Frontal cortex (tissue), 4 donors: Measurements from ENCODE around the gene KCNQ1. TPM values are rescaled to one million over a fixed set of nuclear protein-coding genes. Genes with fewer than 3 reads are reported as not detected.

Experiments
- DNase-seq, 2 donors: peaks; one replicate each; pipeline ENCODE4 v3.0.0; 2012; ENCODE audit warnings: low spot score in 2 of 2
- FAIRE-seq: peaks from 2 replicates; lab custom pipeline; 2012; peaks lifted over from hg19 to GRCh38; lab: Jason Lieb, UNC
- total RNA-seq: library from RNA; depleted of rRNA; stranded (reverse); fragments of >200 nt; gene quantifications from one replicate; pipeline ENCODE4 v1.2.3, GENCODE V29; 2014
- donor health status: control.
- donor health status: control.
- donor health status: control.

Gene KCNQ1
- total RNA-seq, 1 donor from 2014 or later: under 0.01 TPM

- DNase-seq (no peak), FAIRE-seq (no peak)
Observed at GRCh38 chr11:2728128-2728662, 283.4 kb downstream of the KCNQ1 start.

- DNase-seq (peak; percentile 56 to 71), FAIRE-seq (no peak)
Observed at GRCh38 chr11:2728663-2729332, 284.0 kb downstream of the KCNQ1 start.

DNA sequence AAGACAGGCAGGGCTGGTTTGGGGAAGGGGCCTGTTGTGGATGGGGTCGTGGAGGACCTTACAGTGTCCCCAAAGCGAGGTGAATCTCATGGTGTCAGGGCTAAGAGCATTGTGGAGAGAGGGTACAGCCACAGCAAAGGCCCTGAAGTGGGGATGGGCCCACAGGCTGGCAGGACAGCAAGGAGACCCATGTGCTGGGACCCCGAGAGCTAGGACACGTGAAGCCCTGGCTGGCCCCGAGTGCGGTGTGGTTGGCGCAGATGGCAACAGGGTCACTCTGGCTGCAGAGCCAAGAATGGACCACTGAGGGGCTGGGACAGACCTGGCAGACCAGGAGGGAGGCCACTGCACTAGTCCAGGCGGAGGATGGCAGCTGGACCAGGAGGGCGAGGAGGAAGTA, 285.0 kb downstream of the KCNQ1 start:
- DNase-seq: no peak
- FAIRE-seq: no peak

DNA sequence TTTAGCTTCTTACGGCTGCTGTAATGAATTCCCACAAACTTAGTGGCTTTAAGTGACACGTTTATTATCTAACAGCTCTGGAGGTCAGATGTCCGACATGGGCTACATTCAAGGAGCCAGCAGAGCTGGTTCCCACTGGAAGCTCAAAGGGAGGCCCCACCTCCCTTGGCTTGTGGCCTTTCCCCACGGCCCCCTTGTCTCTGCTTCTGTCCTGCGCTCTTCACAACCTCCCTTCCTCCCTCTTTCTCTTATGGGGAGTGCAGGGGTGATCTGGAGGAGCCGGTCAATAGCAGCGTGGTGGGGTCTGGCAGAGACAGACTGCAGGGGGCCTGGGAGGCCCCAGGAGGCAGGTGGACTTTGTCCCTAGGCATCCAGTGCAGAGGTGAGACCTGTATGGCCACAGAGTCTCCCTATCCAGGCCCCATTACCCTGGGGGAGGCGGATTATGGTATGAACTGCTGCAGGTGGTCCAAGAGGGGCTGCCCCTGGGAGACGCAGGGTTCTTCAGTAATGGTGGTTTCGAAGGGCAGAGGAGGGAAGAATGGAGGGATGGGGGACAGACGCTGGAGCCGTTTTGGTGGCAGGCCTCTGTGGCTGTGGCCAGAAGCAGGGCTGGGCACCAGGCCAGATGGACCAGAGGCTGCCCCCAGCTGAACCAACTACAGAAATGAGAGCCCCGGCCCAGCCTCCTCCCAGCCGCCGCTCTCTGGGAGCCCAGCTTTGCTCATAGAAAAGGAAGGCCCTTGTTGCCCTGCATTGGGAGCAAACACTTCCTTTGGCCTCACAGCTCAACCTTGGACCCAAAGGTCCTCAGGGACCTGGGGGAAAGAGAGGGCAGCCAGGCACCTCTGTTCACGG, 285.7 kb downstream of the KCNQ1 start:
- FAIRE-seq: no peak
- peak in 1 of 2 donors; percentile 63 for DNase-seq

DNA sequence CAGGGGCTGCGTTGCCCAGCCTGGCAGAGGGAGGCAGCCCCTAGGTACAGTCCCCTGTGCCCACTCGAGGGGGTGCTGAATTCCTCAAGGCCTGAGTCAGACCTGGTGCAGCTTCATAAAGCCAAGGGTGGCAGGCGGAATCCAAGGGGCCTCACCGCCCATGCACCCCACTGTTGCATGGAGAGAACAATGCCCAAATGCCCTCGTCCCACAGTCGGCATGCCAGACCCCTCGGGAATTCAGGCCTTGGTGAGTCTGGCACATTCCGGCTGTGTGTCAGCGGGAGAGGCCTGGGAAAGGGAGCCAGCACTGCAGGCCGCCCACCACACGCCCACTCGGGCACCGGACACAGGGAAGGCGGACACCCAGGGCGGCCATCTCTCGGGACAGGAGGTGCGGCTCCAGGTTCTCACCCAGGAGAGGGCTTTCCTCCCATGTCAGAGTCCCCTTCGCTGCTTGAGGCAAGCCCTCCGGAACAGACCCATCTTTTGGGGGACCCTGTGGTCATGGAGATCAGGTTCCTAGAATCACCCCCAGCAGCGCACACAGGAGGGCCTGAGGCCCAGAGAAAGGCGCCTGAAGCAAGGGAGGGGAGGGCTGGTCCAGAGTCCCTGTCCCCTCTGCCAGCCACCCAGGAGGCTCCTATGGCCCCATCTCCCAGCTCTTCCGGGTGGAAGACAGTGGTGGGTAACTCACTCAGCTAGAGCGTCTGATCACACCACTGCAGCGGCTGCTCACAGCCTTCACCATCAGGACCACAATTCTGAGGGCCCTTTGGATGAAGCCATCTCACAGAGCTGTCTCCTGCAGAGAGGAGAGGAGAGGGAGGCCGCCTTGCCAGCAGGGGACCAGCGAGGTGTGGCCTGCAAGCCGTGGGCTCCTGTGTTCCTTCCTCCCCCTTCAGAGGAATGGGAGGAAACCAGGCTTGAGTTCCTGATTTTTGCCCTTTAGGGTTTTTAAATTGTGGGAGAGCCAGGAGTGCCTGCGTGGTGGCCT, 286.6 kb downstream of the KCNQ1 start:
- no peak for DNase-seq
- FAIRE-seq: no peak

GRCh38 chr11:2732261-2732939, 287.6 kb downstream of the KCNQ1 start:
- peak; percentile 61 to 74 for DNase-seq
- no peak for FAIRE-seq

DNA sequence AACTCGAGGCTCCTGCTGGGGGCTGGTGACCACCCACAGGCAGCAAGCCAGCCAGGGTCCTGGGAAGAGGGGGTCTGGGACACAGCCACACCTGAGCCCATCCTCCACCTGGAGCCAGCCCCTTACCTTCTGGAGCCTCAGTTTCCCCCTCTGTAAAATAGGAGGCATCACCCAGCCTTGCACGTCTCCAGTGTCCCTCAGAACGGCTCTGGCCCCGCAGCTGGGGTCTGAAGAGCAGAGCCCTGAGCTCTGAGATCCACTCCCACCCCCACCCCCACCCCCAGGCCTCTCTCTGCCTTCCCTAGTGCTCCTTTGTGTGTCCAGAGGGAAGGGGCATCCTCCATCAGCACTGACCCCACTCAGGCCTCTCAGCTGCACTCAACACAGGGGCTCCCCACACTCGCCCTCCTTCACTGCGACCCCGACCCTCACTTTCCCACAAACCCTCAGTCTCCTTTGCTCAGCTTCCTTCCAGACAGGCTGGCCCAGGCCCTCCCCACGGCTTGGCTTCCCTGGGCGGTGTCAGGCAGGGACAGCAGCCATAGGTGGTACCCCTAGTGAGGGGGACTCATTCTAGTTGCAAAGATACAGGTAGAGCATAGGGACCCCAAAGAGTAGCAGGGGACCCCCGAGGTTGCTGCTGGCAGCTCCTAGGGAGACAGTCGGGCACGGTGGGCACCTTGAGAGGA, 288.3 kb downstream of the KCNQ1 start:
- DNase-seq (no peak), FAIRE-seq (no peak)

- no peak for DNase-seq
Observed at GRCh38 chr11:2734181-2735052, 289.6 kb downstream of the KCNQ1 start.

GRCh38 chr11:2735053-2735589, 290.3 kb downstream of the KCNQ1 start:
- no peak for FAIRE-seq
- DNase-seq: no peak

More at GRCh38 chr11:2734181-2735052, 289.6 kb downstream of the KCNQ1 start:
- FAIRE-seq: no peak

GRCh38 chr11:2736577-2737225, 291.9 kb downstream of the KCNQ1 start:
- FAIRE-seq (no peak), DNase-seq (no peak)

GRCh38 chr11:2737226-2737590, 292.4 kb downstream of the KCNQ1 start:
- no peak for FAIRE-seq

DNA sequence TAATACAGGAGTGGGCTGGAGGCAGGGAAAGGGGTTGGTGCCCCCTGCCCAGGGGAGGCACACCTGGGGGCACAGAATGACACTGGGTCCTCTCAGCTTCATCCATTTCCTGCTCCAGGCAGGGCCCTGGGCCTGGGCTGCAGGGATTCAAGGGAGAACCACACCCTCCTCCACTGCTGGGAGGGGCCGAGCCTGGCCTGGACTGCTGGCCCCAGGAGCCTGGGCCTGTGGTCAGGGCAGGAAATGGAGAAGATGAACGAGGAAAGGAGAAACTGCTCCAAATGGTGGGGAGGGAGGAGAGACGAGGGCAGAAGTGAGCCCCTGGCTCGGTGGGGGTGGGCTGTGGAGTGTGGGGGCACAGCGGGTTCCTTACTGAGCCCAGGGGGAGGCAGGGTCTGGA, 293.1 kb downstream of the KCNQ1 start:
- FAIRE-seq: no peak

More at GRCh38 chr11:2737226-2737590, 292.4 kb downstream of the KCNQ1 start:
- no peak for DNase-seq

GRCh38 chr11:2738551-2739431, 294.0 kb downstream of the KCNQ1 start:
- FAIRE-seq: no peak
- DNase-seq: no peak

More for the DNA sequence above, 293.1 kb downstream of the KCNQ1 start:
- no peak for DNase-seq

GRCh38 chr11:2739531-2740274, 294.9 kb downstream of the KCNQ1 start:
- DNase-seq (no peak), FAIRE-seq (no peak)

- FAIRE-seq: no peak
- no peak for DNase-seq
Observed at GRCh38 chr11:2740275-2740940, 295.6 kb downstream of the KCNQ1 start.
